Endothelial cell of umbilical vein (primary cell): ENCODE measurements around the gene IQGAP2. TPM values are rescaled to one million over a fixed set of nuclear protein-coding genes. Genes with fewer than 3 reads are reported as not detected.

Source experiments
- BruUV-seq: library from RNA; stranded (reverse); fragments of 400-500 nt; replicated peaks from 2 replicates; lab custom pipeline; 2021; lab: Mats Ljungman, UMichigan
- CTCF ChIA-PET: fragments of 300-600, 350-600 bp; sonication (Branson Sonifier 250); formaldehyde crosslinking; loops from one replicate; lab custom pipeline; 2021; ENCODE audit warnings: antibody characterized with exemption, inconsistent platforms; lab: Charles Lee
- POLR2A ChIA-PET: fragments of 300-600, 350-600 bp; sonication (Branson Sonifier 250); formaldehyde crosslinking; loops from one replicate; lab custom pipeline; 2021; ENCODE audit warnings: antibody characterized with exemption, inconsistent platforms; lab: Charles Lee
- DNase-seq: peaks from one replicate; pipeline ENCODE4 v3.0.0-alpha.2; 2011; ENCODE audit warnings: low read depth, low spot score
- FAIRE-seq: peaks from 2 replicates; lab custom pipeline; 2011; peaks lifted over from hg19 to GRCh38; lab: Jason Lieb, UNC
- H2AFZ ChIP-seq: 2 replicates; pipeline ENCODE4 v1.6.0; 2012; ENCODE audit warnings: low read depth, low read length, control low read depth, inconsistent platforms
- H3K27ac ChIP-seq: 2 replicates; pipeline ENCODE4 v1.5.1; 2011; ENCODE audit warnings: low read depth, mild to moderate bottlenecking, control low read depth, low read length, moderate library complexity; ENCODE audit not compliant: insufficient read depth
- H3K27me3 ChIP-seq, 2 experiments: 2 replicates each; pipeline versions ENCODE4 v1.6.0 to v1.6.1; 2011; ENCODE audit warnings: low read length in 2 of 2, mixed read lengths in 1 of 2; ENCODE audit not compliant: control insufficient read depth in 2 of 2, insufficient read depth in 2 of 2
- H3K36me3 ChIP-seq, 2 experiments: 2 replicates in 1 of 2; 3 replicates in 1 of 2; pipeline ENCODE4 v1.5.1; 2011; ENCODE audit warnings: low read length in 2 of 2, mild to moderate bottlenecking in 1 of 2, moderate library complexity in 1 of 2; ENCODE audit not compliant: control insufficient read depth in 2 of 2, insufficient read depth in 2 of 2; ENCODE audit errors: extremely low read depth in 1 of 2
- H3K4me1 ChIP-seq: 3 replicates; pipeline ENCODE4 v1.5.1; 2011; ENCODE audit warnings: mild to moderate bottlenecking, low read length; ENCODE audit not compliant: control insufficient read depth, insufficient read depth; ENCODE audit errors: extremely low read depth
- H3K4me2 ChIP-seq: 2 replicates; pipeline ENCODE4 v1.6.1; 2011; ENCODE audit warnings: low read length, control low read depth, mixed read lengths; ENCODE audit not compliant: insufficient read depth
- H3K4me3 ChIP-seq, 3 experiments: fragments of 200-600 bp in 1 of 3; sonication (generic), shearing (Covaris generic) in 1 of 3; replicated peaks in 1 of 3; 2 replicates each; pipeline ENCODE4 v1.5.1; 2011 to 2016; ENCODE audit warnings: control low read depth in 3 of 3, low read length in 3 of 3, mild to moderate bottlenecking in 2 of 3, inconsistent platforms in 1 of 3, low read depth in 1 of 3, moderate library complexity in 1 of 3; ENCODE audit not compliant: insufficient read depth in 1 of 3
- H3K79me2 ChIP-seq: 2 replicates; pipeline ENCODE4 v1.6.0; 2012; ENCODE audit warnings: low read length, inconsistent platforms; ENCODE audit not compliant: control insufficient read depth, insufficient read depth
- H3K9ac ChIP-seq: replicated peaks from 2 replicates; pipeline ENCODE3; 2011; ENCODE audit warnings: low read length, control low read depth; ENCODE audit not compliant: insufficient read depth; ENCODE audit errors: extremely low read depth
- H3K9me1 ChIP-seq: replicated peaks from 3 replicates; pipeline ENCODE4 v1.6.0; 2011; ENCODE audit warnings: mild to moderate bottlenecking, low read length; ENCODE audit not compliant: control insufficient read depth, insufficient read depth; ENCODE audit errors: extremely low read depth
- H3K9me3 ChIP-seq: replicated peaks from 2 replicates; pipeline ENCODE4 v1.5.1; 2012; ENCODE audit warnings: low read length, inconsistent platforms; ENCODE audit not compliant: control insufficient read depth, insufficient read depth
- H4K20me1 ChIP-seq: replicated peaks from 2 replicates; pipeline ENCODE3; 2011; ENCODE audit warnings: mild to moderate bottlenecking, low read length; ENCODE audit not compliant: control insufficient read depth, insufficient read depth; ENCODE audit errors: extremely low read depth
- CTCF ChIP-seq, 2 donors: IDR thresholded peaks; 1 replicate in 1 of 2; 2 replicates in 1 of 2; pipeline ENCODE4 v1.5.1; 2011; ENCODE audit warnings: low read length in 2 of 2, mild to moderate bottlenecking in 2 of 2, moderate library complexity in 2 of 2, control low read depth in 1 of 2, inconsistent platforms in 1 of 2, low read depth in 1 of 2; ENCODE audit not compliant: insufficient read depth in 1 of 2; ENCODE audit errors: extremely low read depth in 1 of 2
- EZH2 ChIP-seq: IDR thresholded peaks from 2 replicates; pipeline ENCODE4 v1.6.1; 2012; ENCODE audit warnings: borderline replicate concordance, low read depth, mild to moderate bottlenecking, moderate library complexity, low read length, inconsistent platforms; ENCODE audit not compliant: severe bottlenecking
- FOS ChIP-seq: IDR thresholded peaks from 2 replicates; pipeline ENCODE4 v1.6.1; 2011; ENCODE audit warnings: mild to moderate bottlenecking, low read length, moderate library complexity, borderline replicate concordance; ENCODE audit not compliant: insufficient read depth
- GATA2 ChIP-seq: IDR thresholded peaks from 2 replicates; pipeline ENCODE4 v1.7.0; 2011; ENCODE audit warnings: low read depth, mild to moderate bottlenecking, moderate library complexity, mixed read lengths, low read length; ENCODE audit not compliant: insufficient read length, insufficient read depth
- JUN ChIP-seq: IDR thresholded peaks from 2 replicates; pipeline ENCODE4 v1.6.1; 2011; ENCODE audit warnings: borderline replicate concordance, low read depth; ENCODE audit not compliant: insufficient read length, insufficient read depth
- MAX ChIP-seq: IDR thresholded peaks from 2 replicates; pipeline ENCODE4 v1.6.1; 2011; ENCODE audit not compliant: insufficient read depth, insufficient read length
- MYC ChIP-seq: IDR thresholded peaks from one replicate; pipeline ENCODE4 v1.6.1; 2011; ENCODE audit warnings: mild to moderate bottlenecking, low read depth, low read length
- POLR2A ChIP-seq: IDR thresholded peaks from 2 replicates; pipeline ENCODE4 v1.6.1; 2012; ENCODE audit warnings: low read depth, mild to moderate bottlenecking, control low read depth, low read length
- POLR2AphosphoS5 ChIP-seq: IDR thresholded peaks from 2 replicates; pipeline ENCODE4 v1.6.1; 2012; ENCODE audit warnings: low read depth, mild to moderate bottlenecking, control low read depth, low read length, moderate library complexity; ENCODE audit not compliant: insufficient read depth
- dilution Hi-C: fragments of 300-500 bp; cut with MboI; formaldehyde crosslinking; loops from one replicate; pipeline ENCODE4 v1.15.0; 2019; ENCODE audit warnings: low sequenced_read_pairs; ENCODE audit not compliant: extremely low pct_ligation_motif_present
- intact Hi-C: fragments of 100-400 bp; cut with micrococcal nuclease; formaldehyde crosslinking; loops from one replicate; pipeline ENCODE4 v1.10.0; 2022
- polyA plus RNA-seq, 4 experiments: library from polyadenylated mRNA; depleted of rRNA in 3 of 4; stranded (reverse) in 3 of 4; unstranded in 1 of 4; fragments of >200 nt; gene quantifications; 2 replicates each; pipeline versions ENCODE4 v1.2.1 to v1.2.3, GENCODE V29; 2011 to 2012; ENCODE audit warnings: missing spikeins in 1 of 4
- total RNA-seq: library from RNA; stranded (reverse); gene quantifications from 2 replicates; pipeline ENCODE4 v1.2.3, GENCODE V29; 2021

Gene IQGAP2
- total and polyA plus RNA-seq, 2 donors (not counting 3 experiments of a cell fraction or from before 2014, with no cell fraction given), result 4.5 to 4.7 TPM

- no peaks in the 10 kb centered on the region for H3K36me3 ChIP-seq
- H3K27ac ChIP-seq, result no peak overlapping the region
- H3K9me3 ChIP-seq, result no peaks in the 10 kb centered on the region
- CTCF ChIA-PET, result no interaction called here
- no peak overlapping the region for H3K4me2 ChIP-seq
- FAIRE-seq, result no peak
- H4K20me1 ChIP-seq, result no peaks in the 10 kb centered on the region
- dilution Hi-C loops (no loop called here), intact Hi-C loops (no loop called here)
- no peak overlapping the region for H3K9ac ChIP-seq
- no peak overlapping the region for H3K4me3 ChIP-seq
- no peak for DNase-seq
- no peaks in the 10 kb centered on the region for H3K9me1 ChIP-seq
- no peak overlapping the region for H2AFZ ChIP-seq
- H3K4me1 ChIP-seq, result no peaks in the 10 kb centered on the region
- peaks cover 2 to 3% of the 10 kb centered on the region in 2 experiments for H3K27me3 ChIP-seq
- no peaks in the 10 kb centered on the region for H3K79me2 ChIP-seq
- no peak for TF ChIP-seq POLR2AphosphoS5
- TF ChIP-seq POLR2A, result no peak
- no peak for TF ChIP-seq MYC
- no peak for TF ChIP-seq GATA2
- TF ChIP-seq MAX, result no peak
- no peak for TF ChIP-seq CTCF (IDR thresholded peaks at IDR 0.05; ENCODE audit: extremely low read depth in 1 of 2, insufficient read depth in 1 of 2, low read depth in 1 of 2, low read length in 2 of 2)
- no peak for TF ChIP-seq EZH2
- TF ChIP-seq JUN, result no peak
- no peak for TF ChIP-seq FOS
- BruUV-seq, result no TSS peak
- POLR2A ChIA-PET, result no interaction called here
These were observed 153.6 kb downstream of the IQGAP2 start for GRCh38 chr5:76556511-76557221.
